Glomerular visceral epithelial cell (primary cell): Measurements from ENCODE around the gene PHF20.
"Not testable (repeated sequence)": the region's sequence is repeated elsewhere in the genome, so short reads cannot be mapped to it uniquely, and the experiment has no call there.

ENCODE experiments used
- DNase-seq: peaks from one replicate; pipeline ENCODE4 v3.0.0-alpha.2; 2016; ENCODE audit errors: extremely low spot score

PHF20 gene

DNA sequence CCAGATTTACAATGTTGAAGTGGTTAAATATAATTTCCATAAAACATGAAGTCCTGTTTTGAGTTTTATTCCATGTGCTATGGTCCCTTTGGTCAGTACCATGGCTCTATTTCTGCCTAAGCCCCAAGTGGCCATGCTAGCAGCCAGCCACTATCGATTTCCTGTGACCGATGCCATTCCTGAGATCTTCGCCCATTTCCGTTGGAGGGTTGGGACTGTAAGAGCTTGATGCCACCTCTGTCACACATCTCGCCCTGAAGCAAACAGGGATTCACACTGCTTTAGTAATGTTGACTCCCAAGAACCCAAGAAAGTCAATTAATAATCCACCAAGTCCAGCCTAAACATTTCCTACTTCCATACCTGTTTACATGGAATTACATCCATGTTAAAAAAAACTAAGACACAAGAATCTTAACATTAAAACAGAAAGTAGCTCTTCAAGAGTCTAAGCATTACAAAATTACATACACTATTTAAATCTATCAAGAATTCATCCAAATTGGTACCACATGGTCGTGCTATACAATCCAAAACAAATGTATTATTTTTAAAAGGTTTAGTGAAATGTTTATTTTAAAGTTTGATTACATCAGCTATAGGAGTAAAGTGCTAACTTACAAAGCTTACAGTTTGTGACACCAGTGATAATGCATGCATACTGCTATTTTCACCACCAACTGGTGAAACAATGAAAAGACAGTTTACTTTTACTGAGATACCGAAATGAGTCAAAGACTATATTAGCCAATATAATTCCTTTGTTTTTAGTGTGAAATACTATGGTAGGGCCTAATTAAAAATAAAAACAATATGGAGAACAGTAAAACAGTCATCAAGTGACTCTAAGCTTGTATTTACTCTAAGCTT lies 32.3 kb upstream of the PHF20 start:
- peak; percentile 47 for DNase-seq

DNA sequence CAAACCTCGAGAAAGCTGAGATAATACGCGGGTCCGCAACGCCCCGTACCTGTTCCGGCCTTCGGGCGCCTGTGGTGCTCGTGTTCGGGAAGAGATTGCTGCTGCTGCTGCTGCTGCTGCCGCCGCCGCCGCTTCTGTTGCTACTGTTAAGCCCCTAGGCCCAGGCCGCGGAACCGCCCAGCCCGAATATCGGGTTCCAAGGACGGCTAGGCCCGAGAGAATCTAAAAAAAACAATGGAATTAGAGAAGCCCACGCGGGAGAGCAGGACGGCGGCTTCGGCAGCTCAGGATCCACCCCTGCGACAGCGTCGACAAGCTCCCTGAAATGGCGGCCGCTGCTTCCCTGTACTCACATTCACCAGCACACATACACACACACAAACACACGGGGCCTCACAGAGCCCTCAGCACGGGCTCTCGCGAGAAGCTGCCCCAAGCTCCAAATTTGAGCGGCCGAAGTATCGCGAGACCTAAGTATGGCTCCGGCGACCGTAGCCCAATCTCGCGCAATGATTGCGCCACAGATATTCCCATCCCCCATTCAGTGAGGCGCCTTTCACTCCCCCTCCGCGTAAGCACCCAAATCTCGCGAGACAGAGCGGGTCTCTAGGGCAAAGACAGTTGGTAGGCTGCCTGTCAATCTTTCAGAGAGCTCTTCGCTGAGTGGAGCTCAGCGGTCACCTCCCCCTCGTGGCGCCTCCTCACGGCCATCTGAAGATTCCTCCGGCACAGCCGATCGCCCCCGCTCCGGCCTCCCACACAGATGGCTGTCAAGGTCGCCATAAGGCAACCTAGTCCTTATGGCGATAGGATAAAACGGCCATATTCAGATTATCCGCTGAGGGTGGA lies 29.7 kb upstream of the PHF20 start, which contains the start of gene RBM39:
RBM39 (minus strand) TSS at position 369 of the 849 bp plus-strand sequence. CDS start 1,386 bp downstream, outside the sequence.
- DNase-seq = peak; percentile 100

DNA sequence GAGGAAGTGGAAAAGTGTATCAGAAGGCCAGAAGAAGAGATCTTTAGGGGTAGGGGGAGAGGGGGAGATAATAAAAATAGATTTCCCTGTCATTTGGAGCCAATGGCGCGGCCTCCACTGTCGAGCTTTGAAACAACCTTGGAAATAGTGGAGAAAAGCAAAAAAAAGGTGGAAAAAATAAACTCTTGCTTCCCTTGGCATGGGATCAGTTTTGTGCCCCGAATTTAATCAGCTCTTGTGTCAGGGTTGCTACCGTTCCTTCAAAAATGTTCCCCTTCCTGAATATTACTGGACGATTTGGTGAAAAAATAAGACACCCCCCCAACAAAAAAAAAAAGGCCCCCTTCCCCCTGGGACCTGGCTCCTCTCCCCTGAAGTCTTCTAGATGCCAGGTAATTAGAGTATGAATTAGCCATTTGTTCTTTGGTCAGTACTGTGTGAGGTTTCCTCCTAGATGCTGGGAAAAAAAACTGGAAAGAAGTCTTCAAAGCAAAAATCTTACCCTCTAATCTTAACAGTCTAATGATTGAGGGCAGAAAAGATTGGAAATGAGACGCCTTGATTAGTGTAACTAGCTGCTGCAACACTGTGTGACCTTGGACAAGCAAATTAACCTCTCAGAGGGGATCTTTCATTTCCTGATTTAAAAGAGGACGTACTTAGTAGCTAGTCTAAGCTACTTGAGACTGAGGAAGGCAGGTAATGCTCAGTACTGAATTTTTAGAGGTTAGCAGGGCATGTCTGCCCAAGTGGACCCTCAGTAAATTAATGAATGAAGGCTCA lies 28.9 kb upstream of the PHF20 start:
- no peak for DNase-seq

DNA sequence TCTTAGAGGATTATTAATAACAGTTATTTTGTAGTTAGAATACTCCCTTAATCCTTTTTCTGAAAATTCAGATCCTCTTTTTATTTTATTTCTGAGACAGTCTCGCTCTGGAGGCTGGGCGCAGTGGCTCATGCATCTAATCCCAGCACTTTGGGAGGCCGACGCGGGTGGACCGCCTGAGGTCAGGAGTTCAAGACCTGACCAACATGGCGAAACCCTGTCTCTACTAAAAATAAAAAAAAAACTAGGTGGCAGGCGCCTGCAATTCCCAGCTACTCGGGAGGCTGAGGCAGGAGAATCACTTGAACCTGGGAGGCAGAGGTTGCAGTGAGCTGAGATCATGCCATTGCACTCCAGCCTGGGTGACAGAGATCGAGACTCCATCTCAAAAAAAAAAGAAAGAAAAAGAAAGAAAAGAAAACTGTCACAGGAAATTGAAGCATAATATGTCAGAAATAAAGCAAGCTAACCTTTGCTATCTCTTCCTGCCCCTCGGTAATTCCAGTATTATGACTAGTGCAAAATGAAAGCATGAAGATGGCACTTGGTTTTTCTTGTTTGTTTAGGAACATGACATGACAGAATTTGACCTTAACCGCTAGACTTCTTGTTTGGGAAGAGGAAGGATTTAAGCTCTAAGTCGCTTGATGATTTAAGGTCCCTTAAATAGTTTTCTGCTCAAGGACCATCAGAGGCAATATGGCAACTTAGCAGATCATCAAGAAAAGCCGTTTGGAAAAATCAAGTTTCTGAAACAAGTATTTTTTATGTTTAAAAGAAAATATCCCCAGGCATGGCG lies 27.9 kb upstream of the PHF20 start:
- no peak for DNase-seq

DNA sequence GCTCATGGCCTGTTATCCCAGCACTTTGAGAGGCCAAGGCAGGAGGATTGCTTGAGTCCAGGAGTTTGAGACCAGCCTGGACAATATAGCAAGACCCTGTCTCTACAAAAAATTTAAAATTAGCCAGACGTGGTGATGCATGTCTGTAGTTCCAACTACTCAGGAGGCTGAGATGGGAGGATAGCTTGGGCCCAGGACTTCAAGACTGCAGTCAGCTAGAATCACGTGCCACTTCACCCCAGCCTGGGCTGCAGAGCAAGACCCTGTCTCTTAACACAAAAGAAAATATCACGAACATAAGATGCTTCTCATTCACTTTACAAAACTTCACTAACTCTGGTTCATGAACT lies 27.3 kb upstream of the PHF20 start:
- not testable (repeated sequence) for DNase-seq

DNA sequence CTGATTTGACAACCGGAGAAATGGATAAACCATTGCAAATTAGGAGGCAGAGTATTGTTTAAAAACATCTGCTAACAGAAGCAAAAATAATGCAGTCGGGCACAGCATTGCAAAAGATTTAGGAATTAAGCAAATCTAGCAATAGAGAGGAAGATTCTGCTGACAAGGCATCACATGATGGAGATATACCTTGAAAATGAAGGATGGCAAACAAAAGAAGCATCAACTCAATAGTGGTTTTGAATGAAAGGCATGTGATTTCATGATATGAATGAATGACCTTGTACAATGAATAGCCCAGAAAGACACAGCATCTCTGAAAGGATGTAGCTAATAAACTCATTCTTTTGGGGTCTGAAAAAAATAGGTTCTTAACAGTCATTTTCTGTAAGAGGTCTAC lies 21.2 kb upstream of the PHF20 start:
- DNase-seq = no peak

DNA sequence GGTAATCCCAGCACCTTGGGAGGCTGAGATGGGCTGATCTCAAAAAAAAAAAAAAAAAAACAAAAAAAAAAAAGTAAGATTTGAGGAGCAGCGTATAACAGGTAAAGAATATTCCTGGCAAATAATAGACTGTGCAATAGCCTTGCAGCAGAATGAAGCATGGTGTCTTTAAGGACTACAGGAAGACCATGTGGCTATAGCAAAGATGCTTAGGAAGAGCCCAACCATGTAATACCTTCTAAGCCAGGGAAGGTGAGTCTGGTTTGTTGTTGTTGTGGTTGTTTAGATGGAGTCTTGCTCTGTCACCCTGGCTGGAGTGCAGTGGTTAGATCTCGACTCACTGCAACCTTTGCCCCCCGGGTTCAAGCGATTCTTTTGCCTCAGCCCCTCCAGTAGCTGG lies 15.4 kb upstream of the PHF20 start:
- DNase-seq = no peak

DNA sequence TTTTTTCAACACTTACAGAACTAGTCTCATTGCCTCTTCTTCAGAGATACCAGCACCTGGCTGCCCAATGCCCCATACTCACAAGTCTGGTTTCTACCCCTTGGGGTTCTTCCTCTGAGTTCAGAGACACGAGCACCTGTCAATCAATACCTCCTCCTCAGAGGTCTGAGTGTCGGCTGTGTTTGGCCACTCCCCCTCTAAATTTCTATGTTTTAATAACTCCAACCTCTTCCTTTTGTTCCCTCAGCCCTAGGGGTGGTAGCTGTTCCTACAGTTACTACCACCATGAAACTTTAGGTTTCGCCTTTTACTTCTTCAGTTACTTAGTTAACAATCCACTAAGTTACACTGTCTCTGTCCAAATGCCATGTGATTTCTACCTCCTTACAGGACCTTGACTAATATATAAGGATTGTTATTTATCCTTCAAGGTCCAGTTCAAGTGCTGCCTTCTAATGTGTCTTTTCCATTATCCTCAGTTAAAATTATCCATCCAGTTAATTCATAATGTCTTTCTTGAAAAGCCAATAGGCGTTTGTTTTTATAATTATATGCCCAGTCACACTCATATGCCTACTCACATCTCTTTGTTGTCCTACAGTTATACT lies 14.6 kb upstream of the PHF20 start:
- DNase-seq = no peak

DNA sequence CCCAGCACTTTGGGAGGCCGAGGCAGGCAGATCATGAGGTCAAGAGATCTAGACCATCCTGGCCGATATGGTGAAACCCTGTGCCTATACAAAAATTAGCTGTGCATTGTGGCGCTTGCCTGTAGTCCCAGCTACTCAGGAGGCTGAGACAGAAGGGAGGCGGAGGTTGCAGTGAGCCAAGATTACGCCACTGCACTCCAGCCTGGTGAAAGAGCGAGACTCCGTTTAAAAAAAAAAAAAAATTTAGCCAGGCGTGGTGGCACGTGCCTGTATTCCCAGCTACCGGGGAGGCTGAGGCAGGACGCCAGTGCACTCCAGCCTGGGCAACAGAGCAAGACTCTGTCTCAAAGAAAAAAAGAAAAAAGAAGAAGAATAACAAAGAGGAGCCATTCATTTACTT lies 10.3 kb upstream of the PHF20 start:
- not testable (repeated sequence) for DNase-seq

DNA sequence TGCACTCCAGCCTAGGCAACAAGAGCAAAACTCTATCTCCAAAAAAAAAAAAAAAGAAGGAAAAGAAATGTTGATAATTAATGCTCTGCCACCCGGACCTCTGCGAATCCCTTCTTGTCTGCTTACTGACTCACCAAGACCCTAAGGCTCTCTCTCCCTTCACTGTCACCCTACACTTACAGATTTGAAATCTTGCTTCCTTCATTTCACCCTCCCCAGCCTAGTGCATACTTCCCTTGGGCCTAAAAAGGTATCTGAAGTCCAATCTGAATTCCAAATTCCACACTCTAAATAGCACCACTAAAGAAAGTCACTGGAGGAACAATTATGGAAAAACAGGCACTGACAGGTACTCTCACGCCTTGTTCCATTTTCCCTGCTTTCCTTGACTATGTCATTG lies 9.4 kb upstream of the PHF20 start:
- no peak for DNase-seq

DNA sequence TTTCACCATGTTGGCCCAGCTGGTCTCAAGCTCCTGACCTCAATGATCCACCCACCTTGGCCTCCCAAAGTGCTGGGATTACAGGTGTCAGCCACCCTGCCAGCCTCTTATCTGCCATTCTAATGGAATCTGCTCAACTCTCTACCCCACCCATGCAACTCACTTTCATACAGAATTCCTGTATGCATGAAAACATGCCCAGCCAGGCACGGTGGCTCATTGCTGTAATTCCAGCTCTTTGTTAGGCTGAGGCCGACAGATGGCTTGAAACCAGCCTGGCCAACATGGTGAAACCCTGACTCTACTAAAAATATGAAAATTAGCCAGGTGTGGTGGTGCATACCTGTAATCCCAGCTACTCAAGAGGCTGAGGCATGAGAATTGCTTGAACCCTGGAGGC lies 6.9 kb upstream of the PHF20 start:
- DNase-seq = not testable (repeated sequence)

DNA sequence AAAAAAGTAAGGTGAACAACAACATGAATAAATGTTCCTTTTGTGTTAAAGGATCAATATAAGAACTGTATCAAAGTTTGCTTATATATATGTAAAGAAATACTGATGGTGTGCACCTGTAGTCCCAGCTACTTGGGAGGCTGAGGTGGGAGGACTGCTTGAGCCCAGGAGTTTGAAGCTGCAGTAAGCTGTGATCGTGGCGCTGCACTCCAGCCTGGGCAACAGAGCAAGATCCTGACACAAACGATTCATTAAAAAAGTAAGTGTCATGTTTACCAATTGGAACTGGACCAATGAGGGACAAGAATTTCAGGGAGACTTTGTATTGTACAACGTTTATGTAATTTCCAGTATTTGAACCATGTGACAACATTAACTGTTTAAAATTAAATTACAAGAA lies 5.0 kb upstream of the PHF20 start:
- DNase-seq = no peak

DNA sequence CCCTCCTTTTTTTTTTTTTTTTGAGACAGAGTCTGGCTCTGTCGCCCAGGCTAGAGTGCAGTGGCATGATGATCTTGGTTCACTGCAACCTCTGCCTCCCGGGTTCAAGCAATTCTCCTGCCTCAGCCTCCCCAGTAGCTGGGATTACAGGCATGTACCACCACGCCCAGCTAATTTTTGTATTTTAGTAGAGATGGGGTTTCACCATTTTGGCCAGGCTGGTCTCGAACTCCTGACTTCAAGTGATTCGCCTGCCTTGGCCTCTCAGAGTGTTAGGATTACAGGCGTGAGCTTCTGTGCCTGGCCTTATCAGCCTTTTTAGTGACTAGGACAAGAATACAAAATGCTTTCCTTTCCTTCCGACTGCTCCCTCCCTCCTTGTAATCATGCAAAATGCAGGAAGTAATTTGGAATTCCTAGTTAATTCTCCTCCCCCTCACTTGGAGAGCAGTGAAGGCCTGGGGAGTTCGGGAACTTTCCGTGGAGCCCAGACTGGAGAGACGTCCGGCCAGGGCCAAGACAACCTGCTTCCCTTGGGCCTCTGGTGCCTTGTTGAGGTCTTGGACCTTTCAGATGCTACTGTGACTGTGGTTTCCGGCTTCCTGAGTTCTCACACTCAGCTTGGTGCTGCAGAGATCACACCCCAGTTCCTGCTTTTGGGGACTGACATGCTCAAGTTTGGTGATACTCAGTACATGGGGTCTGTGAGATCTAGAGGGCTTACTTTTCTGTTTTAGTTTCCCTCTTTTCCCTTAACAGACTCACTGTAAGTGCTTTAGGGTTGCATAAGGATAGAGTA lies 3.9 kb upstream of the PHF20 start:
- no peak for DNase-seq

DNA sequence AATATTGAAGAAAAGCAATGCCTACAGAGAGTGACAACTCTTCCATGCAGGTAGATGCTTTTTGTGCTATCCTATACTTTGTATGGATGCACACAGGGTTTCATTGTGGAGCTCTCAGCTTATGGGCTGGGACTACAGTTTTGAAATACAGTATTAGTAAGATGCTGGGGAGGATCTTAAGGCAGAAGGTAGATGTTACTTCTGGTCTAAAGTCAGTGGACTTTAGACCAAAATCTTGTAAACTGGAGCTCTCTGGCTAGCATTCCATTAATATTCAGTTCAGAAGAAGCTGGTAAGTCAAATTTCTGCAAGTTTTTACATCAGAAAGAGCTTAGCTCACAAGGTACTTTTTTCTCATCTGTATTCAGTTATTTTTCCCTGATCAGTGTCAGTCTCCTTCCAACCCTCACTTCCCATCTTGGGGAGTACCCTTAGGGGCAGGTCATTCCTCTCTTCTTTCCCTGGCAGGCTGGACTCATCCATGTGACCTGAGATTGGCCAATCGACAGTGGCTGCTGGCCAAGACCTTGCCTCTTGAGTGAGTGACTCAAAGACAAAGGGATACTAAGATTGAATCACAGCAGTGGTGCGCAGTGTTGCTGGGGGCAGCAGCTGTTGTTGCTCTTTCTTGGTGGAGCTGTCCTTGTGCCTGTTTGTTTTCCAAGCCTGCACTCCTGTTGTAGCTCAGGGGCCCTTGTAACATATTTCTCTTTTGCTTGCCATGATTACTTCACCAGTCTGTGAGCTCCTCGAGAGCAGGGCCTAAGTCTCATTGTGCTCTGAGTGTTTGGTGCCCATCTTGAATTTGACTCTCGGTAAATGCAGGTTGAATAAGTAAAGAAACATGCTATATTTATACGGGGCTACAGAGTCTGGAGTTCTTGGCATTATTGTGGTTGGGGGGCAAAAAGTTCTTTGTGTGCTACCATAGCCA lies 2.8 kb upstream of the PHF20 start:
- DNase-seq = peak; percentile 95

DNA sequence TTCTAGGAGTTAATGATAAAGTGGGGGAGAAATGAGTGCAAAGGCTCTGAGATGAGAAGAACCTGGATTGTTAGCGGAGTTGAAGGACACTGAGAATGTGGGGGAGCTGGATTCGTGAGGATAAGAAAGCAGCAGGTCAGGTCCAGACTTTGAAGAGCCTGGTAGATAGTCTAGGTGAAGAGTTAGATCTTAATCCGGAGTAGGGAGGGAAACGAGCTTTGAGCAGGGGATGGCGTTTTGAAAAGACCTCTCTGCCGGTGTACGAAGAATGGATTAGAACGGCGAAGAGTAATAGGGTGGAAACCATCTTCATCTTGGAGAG lies 487 bp upstream of the PHF20 start:
- no peak for DNase-seq

DNA sequence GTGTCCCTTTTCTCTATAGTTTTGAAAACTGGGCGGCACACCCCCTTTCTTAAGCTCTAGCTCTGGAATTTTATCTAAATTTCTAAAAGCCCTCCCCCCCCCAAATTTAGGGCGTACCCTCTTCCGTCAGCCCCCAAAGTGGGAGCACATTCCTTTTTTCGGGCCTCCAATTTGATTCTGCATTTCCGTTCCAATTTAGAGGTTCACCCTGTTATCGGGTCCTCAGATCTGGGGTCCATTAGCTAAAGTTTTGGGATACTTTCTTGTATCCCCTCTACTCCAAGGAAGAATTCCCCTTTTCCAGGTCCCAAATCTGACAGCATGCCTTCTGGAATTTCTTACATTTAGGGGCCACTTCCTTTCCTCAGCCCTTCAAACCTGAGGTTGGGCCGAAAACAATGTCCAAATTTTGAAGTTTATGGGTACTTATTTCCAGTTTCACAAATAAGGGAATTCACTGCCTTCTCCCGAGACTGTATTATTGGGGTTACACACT lies 796 bp downstream of the PHF20 start:
- DNase-seq = no peak

DNA sequence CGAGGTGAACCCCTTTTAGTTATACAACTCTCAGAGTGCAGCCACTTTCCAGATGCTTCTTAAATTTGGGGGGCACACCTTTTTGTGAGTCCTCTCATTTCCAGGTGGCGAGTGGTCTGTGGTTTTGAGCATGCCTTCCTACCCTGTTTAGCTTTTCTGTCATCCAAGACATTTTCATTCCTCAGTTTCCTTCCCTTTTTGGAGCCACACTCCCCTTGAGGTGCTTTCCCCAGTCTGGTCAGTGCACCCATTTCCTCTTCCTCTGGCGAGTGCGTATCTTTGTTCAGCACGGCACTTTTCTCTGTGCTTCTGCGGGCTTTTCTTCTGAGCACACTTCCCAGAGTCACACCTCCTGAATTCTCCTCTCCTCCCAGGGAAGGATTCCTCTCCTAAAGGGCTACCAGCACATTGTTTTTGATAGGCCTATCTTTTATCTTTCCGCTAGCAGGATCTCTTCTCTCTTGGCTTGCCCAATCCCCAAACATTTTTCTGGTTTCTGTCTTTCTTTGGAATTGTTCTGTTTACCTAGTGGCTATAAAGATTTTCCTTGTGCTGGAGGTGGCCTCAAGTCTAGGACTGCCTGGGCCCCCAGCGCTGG lies 1.4 kb downstream of the PHF20 start:
- peak; percentile 52 for DNase-seq

DNA sequence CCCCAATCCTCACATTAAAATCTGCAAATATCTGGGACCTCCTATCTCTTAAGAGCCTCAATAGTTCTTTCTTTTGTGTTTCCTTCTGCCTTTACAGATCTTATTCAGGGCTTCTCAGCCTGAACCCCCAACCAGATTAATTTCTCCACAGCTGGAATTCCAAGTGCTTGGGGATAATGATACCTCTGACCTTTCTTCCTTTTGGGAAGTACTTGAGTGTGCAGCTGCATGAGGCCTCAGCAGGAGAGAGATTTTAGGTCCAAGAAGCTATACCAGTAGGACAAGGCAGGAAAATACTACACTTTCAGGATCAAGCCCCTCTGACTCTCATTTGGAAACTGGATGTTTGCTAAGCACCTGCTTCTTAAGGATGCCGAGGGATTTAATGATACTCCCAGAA lies 2.6 kb downstream of the PHF20 start:
- DNase-seq = no peak
